Stimulated activated CD8-positive, alpha-beta memory T cell treated with anti-CD3 and anti-CD28 coated beads, Interleukin-7, amount 100 ng/mL, for 4 hours (primary cell): Measurements from ENCODE around the gene ANXA11.

Experiments
- DNase-seq, 2 donors: peaks; one replicate each; pipeline ENCODE4 v3.0.0-alpha.2; 2020; ENCODE audit warnings: low read depth in 2 of 2

The ANXA11 gene

GRCh38 chr10:80165173-80165572 is 40.2 kb downstream of the ANXA11 start:
- DNase-seq: no peak

GRCh38 chr10:80164596-80164995 is 40.7 kb downstream of the ANXA11 start:
- DNase-seq: no peak

GRCh38 chr10:80163741-80164341 is 41.5 kb downstream of the ANXA11 start:
- no peak for DNase-seq

- DNase-seq: no peak
Measured at GRCh38 chr10:80161321-80162083, 43.8 kb downstream of the ANXA11 start.

GRCh38 chr10:80160361-80161320 is 44.7 kb downstream of the ANXA11 start:
- no peak for DNase-seq

- no peak for DNase-seq
Measured at GRCh38 chr10:80159166-80159873, 46.0 kb downstream of the ANXA11 start.

GRCh38 chr10:80158598-80159127 is 46.7 kb downstream of the ANXA11 start:
- DNase-seq: no peak

GRCh38 chr10:80158126-80158525 is 47.2 kb downstream of the ANXA11 start:
- no peak for DNase-seq

- no peak for DNase-seq
Measured at GRCh38 chr10:80157561-80157960, 47.8 kb downstream of the ANXA11 start.

GRCh38 chr10:80156216-80156615 is 49.1 kb downstream of the ANXA11 start:
- DNase-seq: no peak

GRCh38 chr10:80155696-80156215 is 49.6 kb downstream of the ANXA11 start:
- no peak for DNase-seq

GRCh38 chr10:80154978-80155695 is 50.2 kb downstream of the ANXA11 start:
- no peak for DNase-seq

- no peak for DNase-seq
Measured at GRCh38 chr10:80154626-80154977, 50.7 kb downstream of the ANXA11 start.

GRCh38 chr10:80153460-80153859 is 51.9 kb downstream of the ANXA11 start:
- DNase-seq: no peak

- no peak for DNase-seq
Measured at GRCh38 chr10:80152820-80153219, 52.5 kb downstream of the ANXA11 start.

- no peak for DNase-seq
Measured at GRCh38 chr10:80150172-80150571, 55.2 kb downstream of the ANXA11 start.

- no peak for DNase-seq
Measured at GRCh38 chr10:80149123-80149522, 56.2 kb downstream of the ANXA11 start.

GRCh38 chr10:80148166-80148805 is 57.1 kb downstream of the ANXA11 start:
- DNase-seq: no peak

- no peak for DNase-seq
Measured at GRCh38 chr10:80146918-80147317, 58.4 kb downstream of the ANXA11 start.
